ENCODE data around the gene BCAM.

BCAM gene

GRCh38 chr19:44792281-44792680 lies 16.6 kb upstream of the BCAM start:
- no peak for DNase-seq

- DNase-seq: no peak
Observed at GRCh38 chr19:44794610-44795009, 14.3 kb upstream of the BCAM start.

DNA sequence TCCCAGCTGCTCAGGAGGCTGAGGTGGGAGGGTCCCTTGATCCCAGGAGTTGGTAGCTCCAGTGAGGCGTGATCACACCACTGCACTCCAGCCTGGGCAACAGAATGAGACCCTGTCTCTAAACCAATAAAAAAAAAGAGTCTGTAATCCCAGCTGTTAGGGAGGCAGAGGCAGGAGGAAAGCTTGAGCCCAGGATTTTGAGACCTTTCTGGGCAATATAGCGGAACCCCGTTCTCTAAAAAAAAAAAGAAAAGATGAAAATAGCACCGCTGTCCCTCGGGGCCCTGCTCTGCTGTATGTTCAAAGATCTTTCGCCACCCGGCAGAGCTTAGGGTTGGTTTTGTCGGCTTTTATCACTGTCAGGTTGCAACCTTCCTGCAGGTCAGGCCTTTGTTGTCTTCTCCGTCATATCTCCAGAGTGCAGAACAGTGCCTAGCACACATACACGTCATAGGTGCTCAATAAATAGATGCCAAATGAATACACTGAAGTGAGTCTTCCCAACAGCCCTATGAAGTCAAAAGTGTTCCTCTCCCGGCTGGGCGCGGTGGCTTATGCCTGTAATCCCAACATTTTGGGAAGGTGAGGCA lies 13.4 kb upstream of the BCAM start:
- DNase-seq: no peak

- no peak for DNase-seq
Observed at GRCh38 chr19:44796701-44797115, 12.2 kb upstream of the BCAM start.

DNA sequence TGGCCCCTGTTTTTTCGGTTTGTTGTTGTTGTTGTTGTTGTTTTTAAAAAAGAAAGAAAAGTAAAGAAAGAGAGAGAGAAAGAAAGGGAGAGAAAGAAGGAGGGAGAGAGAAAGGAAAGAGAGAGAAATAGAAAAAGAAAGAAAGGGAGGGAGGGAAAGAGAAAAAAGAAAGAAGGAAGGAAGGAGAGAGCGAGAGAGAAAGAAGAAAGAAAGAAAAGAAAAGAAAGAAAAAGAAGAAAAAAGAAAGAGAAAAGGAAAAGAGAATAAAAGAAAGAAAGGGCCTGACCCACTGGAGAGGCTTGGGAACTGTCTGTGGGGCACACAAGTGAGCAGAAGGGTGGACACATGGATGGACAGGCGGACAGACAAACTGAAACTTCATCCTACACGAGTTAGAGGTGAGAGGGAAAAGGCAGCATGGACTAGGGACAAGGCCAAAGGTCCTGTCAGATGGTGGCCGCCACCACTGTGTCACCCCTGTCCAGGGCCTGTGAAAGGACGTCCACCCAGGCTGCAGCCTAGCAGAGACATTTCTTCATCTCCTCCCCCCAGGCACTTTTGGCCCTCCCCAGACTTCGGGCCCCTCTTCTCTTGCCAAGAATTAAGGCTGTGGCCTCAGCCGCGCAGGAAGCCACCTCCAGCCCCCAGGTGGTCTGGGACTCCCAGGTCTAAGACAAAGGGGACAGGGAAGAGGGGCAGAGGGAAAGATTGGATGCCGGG lies 9.1 kb upstream of the BCAM start:
- no peak for DNase-seq

GRCh38 chr19:44800461-44800860 lies 8.4 kb upstream of the BCAM start:
- peak; percentile 90 for DNase-seq

GRCh38 chr19:44803442-44804428 lies 5.2 kb upstream of the BCAM start:
- DNase-seq: no peak

GRCh38 chr19:44806291-44806690 lies 2.6 kb upstream of the BCAM start:
- DNase-seq: no peak

DNA sequence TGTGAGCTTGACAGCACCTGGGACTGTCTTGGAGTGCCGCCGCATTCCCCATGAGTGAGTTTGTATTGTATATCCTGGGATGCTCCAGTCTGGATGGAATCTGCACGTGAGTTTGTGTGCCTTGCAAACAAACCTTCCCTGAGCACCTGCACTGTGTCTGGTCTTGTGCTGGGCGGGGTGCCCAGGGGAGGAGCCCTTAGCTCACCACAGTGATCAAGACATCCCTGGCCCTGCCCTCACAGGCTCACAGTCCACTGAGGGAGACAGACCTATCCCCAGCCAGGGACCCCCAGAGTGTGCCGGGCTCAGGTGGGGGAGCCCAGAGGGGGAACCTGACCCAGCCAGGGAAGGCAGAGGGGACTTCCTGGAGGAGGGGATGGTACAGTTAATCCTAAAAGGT lies 1.7 kb upstream of the BCAM start:
- peak; percentile 24 for DNase-seq

DNA sequence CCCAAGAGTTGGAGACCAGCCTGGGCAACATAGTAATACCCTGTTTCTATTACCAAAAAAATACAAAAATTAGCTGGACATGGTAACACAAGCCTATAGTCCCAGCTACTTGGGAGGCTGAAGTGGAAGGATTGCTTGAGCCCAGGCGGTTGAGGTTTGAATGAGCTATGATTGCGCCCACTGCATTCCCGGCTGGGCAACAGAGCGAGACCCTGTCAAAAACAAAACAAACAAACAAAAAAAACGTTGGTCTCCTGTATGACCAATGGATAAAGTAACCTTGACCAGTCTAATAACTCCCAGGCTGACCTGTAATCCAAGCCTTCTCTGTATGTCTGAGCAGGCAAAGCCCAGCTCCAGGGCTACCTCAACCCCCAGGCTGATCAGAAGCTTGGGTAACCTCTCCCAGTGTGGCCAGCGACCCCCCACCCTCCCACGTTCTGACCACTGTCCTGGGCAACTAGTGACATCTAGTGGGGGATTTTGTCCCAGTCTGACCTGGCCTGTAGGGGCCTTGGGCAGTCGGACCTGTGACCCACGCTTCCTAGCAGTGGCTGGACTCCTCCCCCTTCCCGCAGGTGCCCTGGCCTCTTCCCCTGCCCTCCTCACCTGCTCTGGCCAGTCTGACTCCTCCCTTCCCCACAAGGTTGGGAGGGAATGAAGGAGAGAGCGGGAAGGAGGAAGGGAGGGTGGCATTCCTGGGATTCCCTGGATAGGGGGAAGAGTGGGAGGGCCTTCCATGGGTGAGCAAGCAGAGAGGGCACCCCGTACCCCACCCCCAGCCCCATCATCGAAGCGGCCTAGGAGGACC lies 1.0 kb upstream of the BCAM start:
- no peak for DNase-seq

DNA sequence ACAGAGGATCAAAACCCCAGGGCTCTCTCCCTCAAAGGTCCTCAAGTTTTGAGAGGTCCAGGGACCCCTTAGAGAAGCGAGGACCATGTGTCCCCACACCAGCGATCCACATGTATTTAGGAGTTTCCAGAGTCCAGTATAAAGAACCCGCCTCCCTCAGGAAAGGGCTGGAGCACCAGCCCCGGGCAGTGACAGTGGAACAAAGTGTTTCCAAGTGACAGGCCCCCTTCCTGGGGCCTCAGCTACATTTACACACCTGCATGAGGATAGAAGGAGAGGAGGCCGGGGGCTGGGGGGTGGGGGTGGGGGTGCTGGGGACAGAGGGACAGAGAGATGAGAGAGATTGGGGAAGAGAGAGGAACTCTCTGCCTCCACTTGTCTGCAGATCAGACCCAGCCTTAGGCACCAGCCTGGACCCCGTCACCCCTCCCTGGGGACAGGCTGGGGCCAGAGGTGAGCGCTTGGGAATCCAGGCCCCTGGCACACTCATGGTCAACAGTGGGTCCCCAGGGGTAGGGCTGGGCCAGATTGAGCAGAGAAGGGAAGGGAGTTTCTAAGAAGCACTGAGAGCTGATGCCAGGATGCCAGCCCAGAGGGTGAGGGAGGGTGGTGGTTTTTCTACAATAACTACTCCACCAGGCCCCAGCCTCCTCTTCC lies 802 bp downstream of the BCAM start:
- DNase-seq: no peak

- peak; percentile 22 for DNase-seq
Observed at GRCh38 chr19:44810234-44811121, 1.6 kb downstream of the BCAM start.

- DNase-seq: no peak
Observed at GRCh38 chr19:44811122-44811419, 2.2 kb downstream of the BCAM start.

- DNase-seq: no peak
Observed at GRCh38 chr19:44812142-44812718, 3.3 kb downstream of the BCAM start.

GRCh38 chr19:44813070-44813840 lies 4.4 kb downstream of the BCAM start:
- no peak for DNase-seq

GRCh38 chr19:44813841-44814470 lies 5.1 kb downstream of the BCAM start:
- DNase-seq: no peak

- DNase-seq: no peak
Observed at GRCh38 chr19:44814517-44814916, 5.6 kb downstream of the BCAM start.

GRCh38 chr19:44816301-44816700 lies 7.4 kb downstream of the BCAM start:
- no peak for DNase-seq

DNA sequence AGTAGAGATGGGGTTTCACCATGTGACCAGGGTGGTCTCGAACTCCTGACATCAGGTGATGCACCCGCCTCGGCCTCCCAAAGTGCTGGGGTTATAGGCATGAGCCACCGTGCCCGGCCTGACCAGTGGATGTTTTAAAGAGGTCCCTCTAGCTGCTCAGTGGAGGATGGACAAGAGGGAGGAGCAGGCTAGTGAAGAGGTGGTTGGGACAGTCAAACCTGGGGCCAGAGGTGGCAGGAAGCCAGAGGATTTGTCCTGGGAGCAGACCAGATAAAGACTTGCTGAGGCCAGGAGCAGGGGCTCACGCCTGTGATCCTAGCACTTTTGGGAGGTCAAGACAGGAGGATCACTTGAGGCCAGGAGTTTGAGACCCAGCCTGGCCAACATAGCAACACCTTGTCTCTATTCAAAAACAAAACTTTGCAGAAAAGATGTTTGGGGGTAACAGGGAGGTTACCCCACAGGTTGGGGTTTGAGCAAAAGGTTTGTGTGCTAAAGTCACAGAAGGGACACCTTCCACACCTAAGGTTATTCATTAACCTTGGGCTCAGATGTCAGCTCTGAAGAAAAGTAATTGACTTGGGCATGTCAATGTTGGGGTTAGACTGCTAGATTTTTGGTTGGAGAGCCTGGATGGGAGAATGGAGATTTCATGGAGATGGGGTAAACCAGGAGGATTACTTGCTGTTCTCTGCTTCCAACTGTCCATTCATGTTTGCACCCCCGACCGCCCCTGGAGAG lies 9.0 kb downstream of the BCAM start:
- DNase-seq: no peak

Data from hematopoietic multipotent progenitor cell treated with erythropoietin and hydrocortisone succinate and interleukin-3 and kit ligand, for 6 days (in vitro differentiated cells).